ENCODE measurements around the gene LDLRAD4.

DNA sequence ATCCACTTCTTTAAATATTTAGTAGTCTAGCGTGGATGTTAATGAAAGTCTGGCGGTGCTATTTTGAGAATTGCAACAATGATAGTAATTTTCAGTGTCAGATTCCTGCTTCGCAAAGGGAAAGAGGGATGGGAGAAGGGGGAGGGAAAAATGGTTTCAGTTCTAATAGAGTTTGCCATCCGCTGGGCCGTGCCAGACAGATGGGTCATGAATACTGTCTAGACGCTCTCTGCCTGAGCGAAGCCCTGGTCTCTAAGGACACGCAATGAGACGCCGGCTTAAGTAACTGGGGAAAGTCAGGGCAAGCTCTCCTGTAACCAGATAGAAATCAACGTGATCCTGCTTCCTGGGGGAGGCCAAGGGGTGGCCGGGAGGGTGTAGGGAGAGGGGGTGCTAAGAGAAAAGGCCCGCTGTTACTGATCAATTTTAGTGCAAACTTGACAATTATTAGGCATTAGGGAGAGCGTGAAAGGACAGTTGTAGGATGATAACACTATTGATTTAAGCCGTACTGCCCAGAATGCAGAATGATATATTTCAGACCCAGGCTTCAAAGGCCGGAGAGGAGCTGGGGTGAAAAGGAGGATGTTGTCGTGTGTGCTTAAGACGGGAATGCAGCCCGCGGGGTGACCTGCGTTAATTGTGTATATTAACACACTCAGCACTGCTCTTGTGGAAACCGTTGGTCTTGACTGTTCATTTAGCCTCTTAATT is 229.2 kb downstream of the LDLRAD4 start:
- TF ChIP-seq CTCF (IDR thresholded peaks at IDR 0.05; ENCODE audit: borderline replicate concordance, extremely low read depth, low read length, poor library complexity, severe bottlenecking) (no peak), EZH2 (IDR thresholded peaks at IDR 0.05; ENCODE audit: borderline replicate concordance, low read depth, low read length, severe bottlenecking) (no peak)

Data from DND-41 (cell line).